Neural cell (in vitro differentiated cells): ENCODE results near the gene TRAPPC6A.

ENCODE experiments used
- CTCF ChIP-seq: fragments of 450-650 bp; IDR thresholded peaks from 2 replicates; pipeline ENCODE4 v1.5.1; 2014; ENCODE audit warnings: antibody characterized with exemption, mild to moderate bottlenecking, moderate library complexity; ENCODE audit not compliant: poor library complexity, severe bottlenecking
- EP300 ChIP-seq: fragments of 450-650 bp; conservative IDR thresholded peaks from 2 replicates; pipeline ENCODE4 v1.6.1; 2014; ENCODE audit warnings: antibody characterized with exemption, mild to moderate bottlenecking, moderate library complexity; ENCODE audit not compliant: poor library complexity, severe bottlenecking
- EZH2 ChIP-seq: fragments of 200-600, 300-800 bp; shearing (Covaris generic), sonication (generic); IDR thresholded peaks from 2 replicates; pipeline ENCODE4 v1.6.1; 2014; ENCODE audit warnings: antibody characterized with exemption, low read length, borderline replicate concordance, mild to moderate bottlenecking; ENCODE audit not compliant: insufficient read depth, poor library complexity, severe bottlenecking
- MXI1 ChIP-seq: fragments of 450-650 bp; conservative IDR thresholded peaks from 2 replicates; pipeline ENCODE4 v1.6.1; 2014; ENCODE audit warnings: antibody characterized with exemption, mild to moderate bottlenecking; ENCODE audit not compliant: poor library complexity, severe bottlenecking
- POLR2AphosphoS5 ChIP-seq: IDR thresholded peaks from 2 replicates; pipeline ENCODE4 v1.6.1; 2012
- RAD21 ChIP-seq: fragments of 450-650 bp; conservative IDR thresholded peaks from 2 replicates; pipeline ENCODE4 v1.6.1; 2014; ENCODE audit warnings: antibody characterized with exemption, mild to moderate bottlenecking, moderate library complexity
- REST ChIP-seq: IDR thresholded peaks from 2 replicates; pipeline ENCODE4 v1.6.1; 2012; ENCODE audit warnings: borderline replicate concordance
- SMC3 ChIP-seq: fragments of 450-650 bp; conservative IDR thresholded peaks from 2 replicates; pipeline ENCODE4 v1.6.1; 2014; ENCODE audit warnings: antibody characterized with exemption, mild to moderate bottlenecking, moderate library complexity; ENCODE audit not compliant: poor library complexity
- TAF1 ChIP-seq: IDR thresholded peaks from 2 replicates; pipeline ENCODE4 v1.6.1; 2012; ENCODE audit warnings: low read depth

- TF ChIP-seq RAD21: no peak
- TF ChIP-seq CTCF: no peak
- TF ChIP-seq SMC3: no peak
- no peak for TF ChIP-seq EZH2
- TF ChIP-seq POLR2AphosphoS5: no peak
- TF ChIP-seq REST: no peak
- no peak for TF ChIP-seq MXI1
- TF ChIP-seq EP300: no peak
- TF ChIP-seq TAF1: no peak
These were observed 40.4 kb upstream of the TRAPPC6A start for GRCh38 chr19:45218426-45218825.
